Endodermal cell (in vitro differentiated cells): ENCODE measurements around the gene CFAP57. TPM values are rescaled to one million over a fixed set of nuclear protein-coding genes. Genes with fewer than 3 reads are reported as not detected.
A peak's percentile ranks its signal among the peaks of the same experiment; 100 is the strongest.

ENCODE experiments used
- DNase-seq: peaks from one replicate; pipeline ENCODE4 v3.0.0-alpha.2; 2017
- H3K27ac ChIP-seq: 2 replicates; pipeline ENCODE4 v1.5.1; 2013; ENCODE audit warnings: mild to moderate bottlenecking, low read depth, low read length, moderate library complexity
- H3K27me3 ChIP-seq: 2 replicates; pipeline ENCODE4 v1.6.1; 2013; ENCODE audit warnings: mild to moderate bottlenecking, low read length, moderate library complexity; ENCODE audit not compliant: insufficient read depth, control insufficient read depth, poor library complexity, severe bottlenecking
- H3K36me3 ChIP-seq: 2 replicates; pipeline ENCODE4 v1.7.0; 2013; ENCODE audit warnings: mild to moderate bottlenecking, low read length, moderate library complexity; ENCODE audit not compliant: control insufficient read depth, insufficient read depth
- H3K4me1 ChIP-seq: one replicate; pipeline ENCODE4 v1.7.0; 2013; ENCODE audit warnings: low read length; ENCODE audit not compliant: control insufficient read depth, insufficient read depth
- H3K4me3 ChIP-seq: 2 replicates; pipeline ENCODE4 v1.5.1; 2013; ENCODE audit warnings: mild to moderate bottlenecking, low read length, moderate library complexity
- H3K9ac ChIP-seq: 2 replicates; pipeline ENCODE4 v1.6.1; 2013; ENCODE audit warnings: mild to moderate bottlenecking, low read length, moderate library complexity; ENCODE audit not compliant: poor library complexity, severe bottlenecking; ENCODE audit errors: extremely low read depth
- H3K9me3 ChIP-seq: 2 replicates; pipeline ENCODE4 v1.6.1; 2013; ENCODE audit warnings: mild to moderate bottlenecking, low read length, moderate library complexity; ENCODE audit not compliant: control insufficient read depth
- H3K27ac Mint-ChIP-seq: 2 replicates; pipeline ENCODE4 v1.8.0; 2020; ENCODE audit warnings: mixed read lengths
- H3K27me3 Mint-ChIP-seq: 2 replicates; pipeline ENCODE4 v1.8.0; 2021; ENCODE audit warnings: mild to moderate bottlenecking, mixed read lengths; ENCODE audit not compliant: insufficient read depth
- H3K36me3 Mint-ChIP-seq: 2 replicates; pipeline ENCODE4 v1.8.0; 2020; ENCODE audit warnings: low read depth, mixed read lengths
- H3K4me1 Mint-ChIP-seq: 2 replicates; pipeline ENCODE4 v1.8.0; 2020; ENCODE audit warnings: mixed read lengths
- H3K4me3 Mint-ChIP-seq: 2 replicates; pipeline ENCODE4 v1.8.0; 2020; ENCODE audit warnings: mild to moderate bottlenecking, moderate library complexity, mixed read lengths
- H3K9me3 Mint-ChIP-seq: 2 replicates; pipeline ENCODE4 v1.8.0; 2020; ENCODE audit warnings: mild to moderate bottlenecking, mixed read lengths
- CTCF ChIP-seq: fragments of 200-600 bp; sonication (generic); conservative IDR thresholded peaks from 2 replicates; pipeline ENCODE4 v1.5.0; 2021; ENCODE audit warnings: antibody characterized with exemption, mild to moderate bottlenecking
- WGBS, 2 experiments: methylation state at CpG; one replicate each; pipeline versions ENCODE4 v1.1.5 to v1.1.7; 2013; ENCODE audit warnings: missing lambda C conversion rate in 2 of 2, mixed read lengths in 1 of 2; ENCODE audit not compliant: insufficient coverage in 1 of 2, insufficient read length in 1 of 2; 5-methylcytosine and 5-hydroxymethylcytosine counted together
- microRNA-seq: library from miRNA; unstranded; fragments of <30 nt; microRNA quantifications from one replicate; pipeline ENCODE4 v1.2.0, GENCODE V29; 2020; ENCODE audit warnings: borderline microRNAs expressed
- total RNA-seq, 2 donors: library from RNA; stranded (reverse); fragmentation: NEBNext Ultra II Directional in 1 of 2; extraction: Animal tissue kit (Norgen Biotek cat#: 25700) in 1 of 2; gene quantifications; 2 replicates in 1 of 2; 3 replicates in 1 of 2; pipeline ENCODE4 v1.2.1, GENCODE V29; 2021

The CFAP57 gene
- total RNA-seq, 2 donors from 2014 or later = 0.82 to 0.90 TPM

GRCh38 chr1:43302201-43302600 is 130.1 kb downstream of the CFAP57 start:
- Mint-ChIP-seq H3K4me3 (no peak overlapping the region), H3K36me3 (no peaks in the 10 kb centered on the region), H3K27me3 (peaks cover 1% of the 10 kb centered on the region), H3K4me1 (peaks cover 17% of the 10 kb centered on the region), H3K27ac (no peak overlapping the region), H3K9me3 (no peaks in the 10 kb centered on the region)
- Histone ChIP-seq H3K27ac (no peak overlapping the region), H3K9me3 (no peaks in the 10 kb centered on the region), H3K27me3 (no peaks in the 10 kb centered on the region), H3K4me1 (no peaks in the 10 kb centered on the region), H3K36me3 (no peaks in the 10 kb centered on the region), H3K9ac (no peak overlapping the region), H3K4me3 (no peak overlapping the region)
- 88 to 100% methylated on average over 1 of the region's 1 CpG for WGBS, 2 experiments
- TF ChIP-seq CTCF = no peak
- no peak for DNase-seq

- WGBS, 2 experiments = 90 to 97% methylated on average over 5 to 7 of the region's 7 CpGs
- no peaks in the 10 kb centered on the region for H3K4me1 ChIP-seq
- no peak overlapping the region for H3K27ac ChIP-seq
- H3K9me3 Mint-ChIP-seq = no peaks in the 10 kb centered on the region
- H3K9ac ChIP-seq = no peak overlapping the region
- H3K36me3 ChIP-seq = no peaks in the 10 kb centered on the region
- peaks cover 17% of the 10 kb centered on the region for H3K4me1 Mint-ChIP-seq
- H3K27me3 Mint-ChIP-seq = peaks cover 1% of the 10 kb centered on the region
- TF ChIP-seq CTCF = no peak
- no peak for DNase-seq
- H3K36me3 Mint-ChIP-seq = no peaks in the 10 kb centered on the region
- H3K27me3 ChIP-seq = no peaks in the 10 kb centered on the region
- H3K9me3 ChIP-seq = no peaks in the 10 kb centered on the region
- no peak overlapping the region for H3K4me3 ChIP-seq
- no peak overlapping the region for H3K27ac Mint-ChIP-seq
- no peak overlapping the region for H3K4me3 Mint-ChIP-seq
Measured at GRCh38 chr1:43302721-43303470, 130.8 kb downstream of the CFAP57 start.

DNA sequence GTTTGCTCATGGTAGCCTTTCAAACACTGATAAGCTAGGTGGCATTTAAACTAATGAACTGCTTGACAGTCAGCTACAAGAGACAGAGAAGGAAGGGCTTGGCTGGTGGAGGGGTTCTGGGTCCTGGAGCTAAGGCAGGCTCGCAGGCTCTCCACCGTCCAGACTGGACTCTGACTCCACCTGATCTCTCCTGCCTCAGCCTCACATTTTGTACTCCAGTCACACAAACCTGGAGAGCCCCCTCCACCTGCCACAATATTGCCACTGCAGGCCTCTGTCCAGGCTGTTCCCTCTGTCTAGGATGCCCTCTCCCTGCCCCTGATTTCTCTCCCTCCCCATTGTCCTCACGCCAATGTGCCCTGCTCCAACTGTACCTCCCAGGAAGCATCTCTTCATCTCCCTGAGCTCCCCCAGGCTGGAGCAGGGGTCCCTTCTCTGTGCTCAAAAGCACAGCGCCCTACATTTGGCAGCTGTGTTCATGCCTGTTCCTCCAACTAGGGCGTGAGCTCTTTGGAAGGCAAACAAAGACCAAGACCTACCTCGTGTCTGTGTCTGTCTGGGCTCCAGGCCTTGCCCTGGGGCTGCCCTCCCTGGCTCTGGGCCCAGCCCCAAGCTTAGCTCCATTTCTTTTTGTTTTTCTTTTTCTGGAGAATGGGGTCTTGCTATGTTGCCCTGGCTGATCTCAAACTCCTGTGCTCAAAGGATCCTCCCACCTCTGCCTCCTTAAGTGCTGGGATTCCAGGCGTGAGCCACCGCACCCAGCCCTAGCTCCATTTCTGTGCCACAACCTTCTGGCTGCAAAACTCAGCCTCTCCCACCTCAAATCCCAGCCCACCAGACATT is 131.6 kb downstream of the CFAP57 start:
- Histone ChIP-seq H3K9ac (no peak overlapping the region), H3K36me3 (no peaks in the 10 kb centered on the region), H3K27me3 (no peaks in the 10 kb centered on the region), H3K4me3 (no peak overlapping the region), H3K27ac (no peak overlapping the region), H3K4me1 (no peaks in the 10 kb centered on the region), H3K9me3 (no peaks in the 10 kb centered on the region)
- peak overlapping the region; percentile 5 for H3K27ac Mint-ChIP-seq
- DNase-seq = no peak
- no peak overlapping the region for H3K4me3 Mint-ChIP-seq
- TF ChIP-seq CTCF = no peak
- 91 to 95% methylated on average over 5 to 8 of the region's 8 CpGs for WGBS, 2 experiments
- no peaks in the 10 kb centered on the region for H3K9me3 Mint-ChIP-seq
- H3K27me3 Mint-ChIP-seq = peaks cover 1% of the 10 kb centered on the region
- peaks cover 17% of the 10 kb centered on the region for H3K4me1 Mint-ChIP-seq
- H3K36me3 Mint-ChIP-seq = no peaks in the 10 kb centered on the region

Small RNA genes lying within 50 kb of the gene (microRNA-seq; reads per million reads assigned to microRNA genes)
- gene MIR6733 = not detected

Other genes with a start within 250 kb of the CFAP57 start
- 10 to 100 TPM; 42.5 to 69.7 TPM for gene SLC2A1, start 213.5 kb upstream of the CFAP57 start, total RNA-seq
- 10 to 100 TPM; 50.2 to 51.7 TPM for gene EBNA1BP2, start within 50 bp of the CFAP57 start, total RNA-seq
- gene TMEM125, start 97.7 kb downstream of the CFAP57 start, total RNA-seq = 10 to 100 TPM; 11.7 to 16.6 TPM
- gene C1orf210, start 113.3 kb downstream of the CFAP57 start, total RNA-seq = 10 to 100 TPM in 1 of 2 donors, 1 to 10 TPM in 1; 9.7 to 17.9 TPM
- gene TIE1, start 128.7 kb downstream of the CFAP57 start, total RNA-seq = under 1 TPM; 0.40 to 0.99 TPM
- gene MPL, start 165.5 kb downstream of the CFAP57 start, total RNA-seq = 1 to 10 TPM in 1 of 2 donors, under 1 TPM in 1; 0.64 to 1.2 TPM
- 100 to 1,000 TPM; 126 to 149 TPM for gene CDC20, start 186.7 kb downstream of the CFAP57 start, total RNA-seq
- gene ELOVL1, start 195.7 kb downstream of the CFAP57 start, total RNA-seq = 10 to 100 TPM; 24.4 to 28.3 TPM
- gene MED8, start 217.5 kb downstream of the CFAP57 start, total RNA-seq = 10 to 100 TPM; 16.1 to 18.8 TPM
- 10 to 100 TPM; 55.6 to 59.7 TPM for gene SZT2, start 217.6 kb downstream of the CFAP57 start, total RNA-seq